GM19023 (cell line): ENCODE data around the gene HPSE2.

ENCODE experiments used
- ATAC-seq: cut with Tn5 transposase; IDR thresholded peaks from one replicate; pipeline ENCODE4 v1.9.1; 2021; ENCODE audit warnings: mild to moderate bottlenecking, moderate library complexity; ENCODE audit not compliant: unreplicated experiment

Gene HPSE2

GRCh38 chr10:98628206-98628605, 607.4 kb downstream of the HPSE2 start:
- ATAC-seq, result no peak

GRCh38 chr10:98627711-98628110, 607.9 kb downstream of the HPSE2 start:
- no peak for ATAC-seq

GRCh38 chr10:98624963-98625362, 610.7 kb downstream of the HPSE2 start:
- no peak for ATAC-seq

- no peak for ATAC-seq
These were observed 612.5 kb downstream of the HPSE2 start for GRCh38 chr10:98623176-98623575.

GRCh38 chr10:98621630-98622029, 614.0 kb downstream of the HPSE2 start:
- ATAC-seq, result no peak

- no peak for ATAC-seq
These were observed 615.1 kb downstream of the HPSE2 start for GRCh38 chr10:98620503-98620902.

- ATAC-seq, result no peak
These were observed 616.2 kb downstream of the HPSE2 start for GRCh38 chr10:98619446-98619845.

GRCh38 chr10:98617906-98618520, 617.6 kb downstream of the HPSE2 start:
- no peak for ATAC-seq

- no peak for ATAC-seq
These were observed 622.2 kb downstream of the HPSE2 start for GRCh38 chr10:98613446-98613845.

- ATAC-seq, result no peak
These were observed 624.2 kb downstream of the HPSE2 start for GRCh38 chr10:98611436-98611835.

GRCh38 chr10:98610836-98611235, 624.8 kb downstream of the HPSE2 start:
- no peak for ATAC-seq

GRCh38 chr10:98610301-98610700, 625.4 kb downstream of the HPSE2 start:
- no peak for ATAC-seq

GRCh38 chr10:98609265-98609664, 626.4 kb downstream of the HPSE2 start:
- ATAC-seq, result no peak

- no peak for ATAC-seq
These were observed 627.2 kb downstream of the HPSE2 start for GRCh38 chr10:98608411-98608810.

- ATAC-seq, result no peak
These were observed 633.4 kb downstream of the HPSE2 start for GRCh38 chr10:98602224-98602623.

- no peak for ATAC-seq
These were observed 636.5 kb downstream of the HPSE2 start for GRCh38 chr10:98599032-98599610.

- no peak for ATAC-seq
These were observed 639.2 kb downstream of the HPSE2 start for GRCh38 chr10:98596404-98596803.

- no peak for ATAC-seq
These were observed 646.0 kb downstream of the HPSE2 start for GRCh38 chr10:98589691-98590090.

- no peak for ATAC-seq
These were observed 646.6 kb downstream of the HPSE2 start for GRCh38 chr10:98589007-98589406.

GRCh38 chr10:98587156-98587837, 648.4 kb downstream of the HPSE2 start:
- ATAC-seq, result no peak

- ATAC-seq, result no peak
These were observed 649.6 kb downstream of the HPSE2 start for GRCh38 chr10:98586096-98586495.

- no peak for ATAC-seq
These were observed 653.3 kb downstream of the HPSE2 start for GRCh38 chr10:98582363-98582762.
